HUDEP-2 (cell line): ENCODE data around the gene NSD1.
"Not testable (repeated sequence)": the region's sequence is repeated elsewhere in the genome, so short reads cannot be mapped to it uniquely, and the experiment has no call there.

Experiments
- DNase-seq, 76 experiments: peaks; one replicate each; lab custom pipeline; 2025; ENCODE audit not compliant: unreplicated experiment in 76 of 76; lab: John Stamatoyannopoulos, UW

The NSD1 gene

GRCh38 chr5:177169271-177169670 lies 35.7 kb downstream of the NSD1 start:
- DNase-seq, result no peak

DNA sequence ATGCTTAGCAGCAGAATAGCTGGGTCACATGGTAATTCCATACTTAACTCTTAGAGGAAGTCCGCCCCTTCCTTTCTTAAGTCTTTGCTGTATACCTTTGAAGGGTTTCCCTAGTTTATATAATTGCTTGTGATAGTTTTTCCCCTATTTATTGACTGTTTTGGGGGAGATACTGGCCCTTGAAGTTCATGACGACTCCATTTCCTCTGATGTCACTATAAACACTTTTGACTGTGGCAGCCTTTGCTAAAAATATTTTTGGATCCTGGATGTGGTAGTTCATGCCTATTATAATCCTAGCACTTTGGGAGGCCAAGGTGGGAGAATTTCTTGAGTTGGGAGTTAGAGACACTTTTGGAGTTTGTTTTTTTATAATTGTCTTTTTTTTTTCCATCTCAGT lies 38.4 kb downstream of the NSD1 start:
- DNase-seq, result no peak

DNA sequence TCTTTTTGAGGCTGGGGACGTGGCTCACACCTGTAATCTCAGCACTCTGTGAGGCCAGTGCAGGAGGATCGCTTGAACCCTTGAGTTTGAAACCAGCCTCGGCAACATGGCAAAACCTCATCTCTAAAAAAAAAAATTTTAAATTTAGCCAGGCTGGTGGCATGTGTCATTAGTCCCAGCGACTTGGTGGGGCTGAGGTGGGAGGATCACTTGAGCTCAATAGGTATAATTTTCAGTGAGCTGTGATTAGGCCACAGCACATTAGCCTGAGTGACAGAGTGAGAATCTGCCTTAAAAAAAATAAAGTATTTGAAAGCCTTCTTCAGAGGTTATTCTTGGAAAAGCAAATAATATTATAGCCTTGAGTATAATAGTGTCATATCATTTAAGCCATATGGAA lies 41.8 kb downstream of the NSD1 start:
- DNase-seq, result no peak

- DNase-seq, result no peak
Observed at GRCh38 chr5:177176175-177176711, 42.7 kb downstream of the NSD1 start.

GRCh38 chr5:177177847-177178437 lies 44.4 kb downstream of the NSD1 start:
- DNase-seq, result not testable (repeated sequence)

- no peak for DNase-seq
Observed at GRCh38 chr5:177178733-177179304, 45.2 kb downstream of the NSD1 start.

DNA sequence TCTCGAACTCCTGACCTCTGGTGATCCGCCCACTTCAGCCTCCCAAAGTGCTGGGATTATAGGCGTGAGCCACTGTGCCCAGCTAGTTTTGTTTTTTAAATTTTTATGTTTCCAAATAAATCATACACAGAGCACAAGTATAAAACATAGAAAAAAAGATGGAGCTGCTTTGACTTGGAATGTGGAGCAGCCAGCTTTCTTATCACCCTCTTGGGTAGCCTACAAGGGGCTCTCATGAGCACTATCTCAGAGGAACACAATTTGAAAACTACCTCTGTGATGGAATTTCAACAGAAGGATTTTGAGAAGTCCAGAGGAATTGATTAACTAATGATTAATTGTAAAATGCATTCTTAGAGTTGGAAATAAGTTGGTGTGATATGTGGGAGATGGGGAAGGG lies 45.9 kb downstream of the NSD1 start:
- no peak for DNase-seq

- no peak for DNase-seq
Observed at GRCh38 chr5:177183142-177183541, 49.6 kb downstream of the NSD1 start.

DNA sequence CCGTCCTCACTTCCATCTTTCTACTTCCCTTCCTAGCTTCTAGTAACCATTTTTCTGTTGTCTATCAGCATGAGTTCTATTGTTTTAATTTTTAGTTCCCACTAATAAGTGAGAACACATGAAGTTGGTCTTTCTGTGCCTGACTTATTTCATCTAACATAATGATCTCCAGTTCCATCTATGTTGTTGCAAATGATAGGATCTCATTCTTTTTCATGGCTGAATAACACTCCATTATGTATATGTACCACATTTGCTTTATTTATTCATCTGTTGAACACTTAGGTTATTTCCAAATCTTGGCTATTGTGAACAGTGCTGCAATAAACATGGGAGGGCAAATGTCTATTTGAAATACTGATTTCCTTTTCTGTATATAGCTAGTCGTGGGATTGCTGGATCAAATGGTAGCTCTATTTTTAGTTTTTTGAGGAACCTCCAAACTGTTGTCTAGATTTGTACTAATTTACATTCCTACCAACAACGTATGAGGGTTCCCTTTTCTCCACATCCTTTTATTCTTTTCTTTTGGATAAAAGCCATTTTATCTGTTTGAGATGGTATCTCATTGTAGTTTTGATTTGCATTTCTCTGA lies 50.3 kb downstream of the NSD1 start:
- no peak for DNase-seq

- no peak for DNase-seq
Observed at GRCh38 chr5:177185993-177186392, 52.4 kb downstream of the NSD1 start.

- no peak for DNase-seq
Observed at GRCh38 chr5:177186645-177187044, 53.1 kb downstream of the NSD1 start.

DNA sequence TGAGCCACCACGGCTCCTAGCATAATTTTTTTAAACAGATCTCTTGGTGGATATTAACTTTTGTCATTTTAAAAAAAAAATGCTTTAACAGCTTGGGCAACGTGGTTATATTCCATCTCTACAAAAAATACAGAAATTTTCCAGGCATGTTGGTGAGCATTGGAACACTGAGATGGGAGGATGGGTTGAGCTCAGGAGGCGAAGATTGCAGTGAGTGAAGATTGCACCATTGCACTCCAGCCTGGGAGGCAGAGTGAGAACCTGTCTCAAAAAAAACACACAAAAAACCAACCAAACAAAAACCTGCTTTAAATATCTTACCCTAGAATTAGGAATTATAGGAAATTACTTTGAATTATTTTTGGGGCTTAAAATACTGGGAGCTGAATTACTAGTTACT lies 55.2 kb downstream of the NSD1 start:
- no peak for DNase-seq

DNA sequence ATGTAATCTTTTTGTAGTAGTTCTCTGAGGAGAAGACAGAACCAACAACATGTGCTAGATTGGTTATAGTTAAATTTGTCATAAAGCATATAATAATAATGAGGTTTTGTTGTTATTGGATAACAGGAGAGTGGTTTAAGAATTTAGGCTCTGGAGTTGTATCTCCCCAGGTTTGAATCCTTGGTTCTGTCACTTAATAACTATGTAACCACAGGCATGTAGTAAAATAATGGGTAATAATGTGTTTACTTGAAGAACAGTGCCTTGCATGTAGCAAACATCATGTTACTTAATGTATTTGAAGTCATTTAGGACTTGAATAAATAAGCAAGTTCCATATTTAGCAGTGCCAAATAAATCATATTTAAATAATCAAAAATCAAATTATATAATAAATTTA lies 55.8 kb downstream of the NSD1 start:
- DNase-seq, result no peak

- DNase-seq, result no peak
Observed at GRCh38 chr5:177189965-177190364, 56.4 kb downstream of the NSD1 start.

GRCh38 chr5:177194268-177194667 lies 60.7 kb downstream of the NSD1 start:
- DNase-seq, result no peak

DNA sequence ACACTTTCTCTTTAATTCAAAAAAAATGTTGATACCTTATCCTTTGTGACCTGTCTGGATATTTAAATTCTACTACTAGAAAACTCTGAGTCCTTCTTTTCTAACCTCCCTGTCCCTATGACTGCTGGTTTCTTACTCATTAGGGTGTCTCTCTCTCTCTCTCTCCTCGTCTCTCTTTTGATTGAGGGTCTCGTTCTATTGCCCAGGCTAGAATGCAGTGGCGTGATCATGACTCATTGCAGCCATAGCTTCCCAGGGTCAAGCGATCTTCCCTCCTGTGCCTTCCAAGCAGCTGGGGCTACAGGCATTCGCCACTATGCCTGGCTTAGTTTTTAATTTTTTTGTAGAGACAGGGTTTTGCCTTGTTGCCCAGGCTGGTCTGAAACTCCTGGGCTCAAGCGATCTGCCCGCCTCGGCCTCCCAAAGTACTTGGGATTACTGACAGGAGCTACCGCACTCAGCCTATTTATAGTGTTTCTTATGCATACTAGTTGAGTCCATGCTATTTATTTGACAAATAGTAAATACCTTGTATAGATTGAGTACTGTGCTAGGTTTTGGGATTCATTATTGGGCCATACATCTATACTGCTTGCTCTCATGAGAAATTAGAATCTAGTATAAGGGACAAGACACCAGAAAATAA lies 61.9 kb downstream of the NSD1 start:
- no peak for DNase-seq

DNA sequence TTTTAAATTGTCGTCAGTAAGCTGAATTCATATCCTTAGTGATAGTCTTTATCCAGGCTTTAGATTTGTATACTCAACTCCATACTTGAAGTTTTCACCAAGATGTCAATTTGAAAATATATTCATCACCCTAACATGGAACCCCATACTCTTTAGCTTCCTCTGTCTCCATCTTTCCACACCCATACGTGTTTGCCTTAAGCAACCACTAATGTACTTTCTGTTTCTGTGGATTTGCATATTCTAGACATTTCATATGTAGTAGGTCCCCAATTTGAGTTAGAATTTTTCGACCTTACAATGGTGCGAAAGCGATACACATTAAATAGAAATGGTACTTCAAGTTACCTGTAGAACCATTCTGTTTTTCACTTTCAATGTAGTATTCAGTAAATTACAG lies 65.2 kb downstream of the NSD1 start:
- no peak for DNase-seq

GRCh38 chr5:177204281-177204680 lies 70.7 kb downstream of the NSD1 start:
- no peak for DNase-seq

- DNase-seq, result no peak
Observed at GRCh38 chr5:177209610-177210009, 76.0 kb downstream of the NSD1 start.

GRCh38 chr5:177212242-177212641 lies 78.7 kb downstream of the NSD1 start:
- DNase-seq, result no peak

DNA sequence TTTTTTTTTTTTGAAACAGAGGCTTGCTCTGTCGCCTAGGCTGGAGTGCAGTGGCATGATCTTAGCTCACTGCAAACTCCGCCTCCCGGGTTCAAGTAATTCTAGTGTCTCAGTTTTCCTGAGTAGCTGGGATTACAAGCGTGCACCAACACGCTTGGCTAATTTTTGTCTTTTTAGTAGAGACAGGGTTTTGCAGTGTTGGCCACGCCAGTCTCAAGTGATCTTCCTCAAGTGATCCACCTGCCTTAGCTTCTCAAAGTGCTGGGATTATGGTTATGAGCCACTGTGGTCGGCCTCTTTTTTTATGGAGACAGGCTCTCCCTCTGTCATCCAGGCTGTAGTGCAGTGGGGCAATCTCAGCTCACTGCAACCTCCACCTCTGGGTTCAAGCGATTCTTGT lies 87.0 kb downstream of the NSD1 start:
- DNase-seq, result no peak

DNA sequence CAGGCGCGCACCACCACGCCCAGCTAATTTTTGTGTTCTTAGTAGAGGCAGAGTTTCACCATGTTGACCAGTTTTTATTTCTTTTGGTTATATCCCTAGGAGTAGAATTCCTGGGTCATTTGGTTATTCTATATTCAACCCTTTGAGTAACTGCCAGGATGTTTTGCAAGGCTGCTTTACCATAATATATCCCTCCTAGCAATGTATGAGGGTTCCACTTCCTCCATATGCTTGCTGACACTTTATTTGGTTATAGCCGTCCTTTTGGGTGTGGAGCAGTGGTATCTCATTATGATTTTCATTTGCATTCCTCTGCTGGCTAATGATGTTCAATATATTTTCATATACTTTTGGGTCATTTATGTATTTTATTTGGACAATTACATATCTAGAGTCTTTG lies 88.7 kb downstream of the NSD1 start:
- DNase-seq, result no peak
